ENCODE results near the gene ARHGEF28. TPM values are rescaled to one million over a fixed set of nuclear protein-coding genes. Genes with fewer than 3 reads are reported as not detected.

Gene ARHGEF28
- total RNA-seq, 6 experiments from 2014 or later: 3.0 to 14.9 (median 6.4) TPM

DNA sequence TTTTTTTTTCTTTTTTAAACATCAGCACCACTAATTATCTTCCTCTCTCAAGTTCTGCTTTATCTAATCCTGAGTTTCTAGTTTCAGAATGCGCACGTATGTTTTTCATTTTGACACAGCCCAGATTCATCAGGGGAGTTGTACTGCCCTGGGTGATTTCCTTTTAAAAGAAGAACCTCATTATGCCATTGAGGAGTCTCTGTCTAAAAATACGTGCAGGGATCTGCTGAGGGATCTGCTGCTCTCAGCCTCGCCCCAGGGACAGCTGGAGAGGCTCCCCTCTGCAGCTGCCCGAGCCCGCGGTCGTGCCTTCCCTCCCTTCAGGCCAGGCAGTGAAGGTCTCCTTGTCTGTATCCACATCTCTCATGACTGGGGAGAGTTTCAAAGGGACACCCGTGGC lies 273.1 kb downstream of the ARHGEF28 start:
- no peak for ATAC-seq
- H3K9me3 ChIP-seq: no peaks in the 10 kb centered on the region
- WGBS (ENCODE audit: insufficient coverage, low coverage, low lambda C conversion rate, missing lambda C conversion rate): 76% methylated on average over 3 of the region's 9 CpGs
- H3K27me3 ChIP-seq: no peaks in the 10 kb centered on the region
- peaks cover 0 to 20% (median 8%) of the 10 kb centered on the region in 4 donors for H3K4me1 ChIP-seq
- DNase-seq: no peak
- H3K4me3 ChIP-seq: no peak overlapping the region
- peaks cover 0 to 7% (median 0%) of the 10 kb centered on the region in 4 donors for H3K36me3 ChIP-seq
- intact Hi-C loops (cut with DNase I): no loop called here
- TF ChIP-seq, protein P1, sequence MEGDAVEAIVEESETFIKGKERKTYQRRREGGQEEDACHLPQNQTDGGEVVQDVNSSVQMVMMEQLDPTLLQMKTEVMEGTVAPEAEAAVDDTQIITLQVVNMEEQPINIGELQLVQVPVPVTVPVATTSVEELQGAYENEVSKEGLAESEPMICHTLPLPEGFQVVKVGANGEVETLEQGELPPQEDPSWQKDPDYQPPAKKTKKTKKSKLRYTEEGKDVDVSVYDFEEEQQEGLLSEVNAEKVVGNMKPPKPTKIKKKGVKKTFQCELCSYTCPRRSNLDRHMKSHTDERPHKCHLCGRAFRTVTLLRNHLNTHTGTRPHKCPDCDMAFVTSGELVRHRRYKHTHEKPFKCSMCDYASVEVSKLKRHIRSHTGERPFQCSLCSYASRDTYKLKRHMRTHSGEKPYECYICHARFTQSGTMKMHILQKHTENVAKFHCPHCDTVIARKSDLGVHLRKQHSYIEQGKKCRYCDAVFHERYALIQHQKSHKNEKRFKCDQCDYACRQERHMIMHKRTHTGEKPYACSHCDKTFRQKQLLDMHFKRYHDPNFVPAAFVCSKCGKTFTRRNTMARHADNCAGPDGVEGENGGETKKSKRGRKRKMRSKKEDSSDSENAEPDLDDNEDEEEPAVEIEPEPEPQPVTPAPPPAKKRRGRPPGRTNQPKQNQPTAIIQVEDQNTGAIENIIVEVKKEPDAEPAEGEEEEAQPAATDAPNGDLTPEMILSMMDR (IDR thresholded peaks at IDR 0.05): no peak
- TF ChIP-seq POLR2A (IDR thresholded peaks at IDR 0.05): no peak
- no peak overlapping the region for H3K27ac ChIP-seq

DNA sequence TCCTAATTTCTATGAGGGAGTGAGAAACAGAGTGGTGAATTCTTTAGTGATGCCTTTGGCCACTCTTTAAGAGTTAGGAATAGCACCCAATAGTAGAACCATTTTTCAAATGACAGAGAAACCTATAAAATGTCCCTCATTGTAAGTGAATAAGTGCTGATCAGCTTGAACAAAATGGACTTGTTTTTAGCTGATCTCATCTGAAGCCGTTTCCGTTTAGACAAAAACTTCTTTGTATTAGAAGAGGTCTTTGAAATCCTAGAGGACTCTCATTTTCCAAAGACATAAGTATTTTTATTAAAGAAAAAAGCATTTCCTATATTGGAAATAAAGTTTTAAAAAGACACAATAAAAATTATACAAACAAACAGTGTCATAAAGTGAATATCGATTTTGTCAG lies 273.9 kb downstream of the ARHGEF28 start:
- no peaks in the 10 kb centered on the region for H3K9me3 ChIP-seq
- no peaks in the 10 kb centered on the region for H3K27me3 ChIP-seq
- TF ChIP-seq, protein P1 (IDR thresholded peaks at IDR 0.05): no peak
- TF ChIP-seq POLR2A (IDR thresholded peaks at IDR 0.05): no peak
- WGBS (ENCODE audit: insufficient coverage, low coverage, low lambda C conversion rate, missing lambda C conversion rate): 92% methylated on average over 3 of the region's 3 CpGs
- intact Hi-C loops (cut with DNase I): loop anchor here (5.0 to 10.0 kb wide), 2 partner anchors 745 to 747 kb away; partner anchors contain the start of gene ENC1 (in 1 of the 2)
- no peak overlapping the region for H3K4me3 ChIP-seq
- DNase-seq (no peak), ATAC-seq (no peak)
- H3K4me1 ChIP-seq: peaks cover 0 to 20% (median 8%) of the 10 kb centered on the region in 4 donors
- H3K36me3 ChIP-seq: peaks cover 0 to 11% (median 0%) of the 10 kb centered on the region in 4 donors
- H3K27ac ChIP-seq: no peak overlapping the region

DNA sequence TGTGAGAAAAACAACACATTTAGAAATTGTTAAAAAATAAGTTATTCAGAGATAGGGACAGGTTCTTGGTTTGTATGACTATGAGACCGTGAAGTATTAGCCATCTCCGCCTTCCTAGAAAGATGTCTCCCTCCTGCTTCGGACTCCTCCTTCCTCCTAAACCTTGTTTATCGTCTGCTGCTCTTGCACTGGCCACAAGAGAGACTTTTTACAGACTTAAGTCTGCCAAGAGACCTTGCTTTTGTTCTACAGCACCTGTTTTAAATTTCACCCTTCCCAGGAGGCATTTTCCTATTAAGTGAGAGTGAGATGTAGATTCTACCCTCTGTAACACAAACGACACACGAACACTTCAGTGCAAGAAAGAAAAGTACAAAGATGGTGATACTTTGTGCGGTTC lies 274.6 kb downstream of the ARHGEF28 start:
- H3K27ac ChIP-seq: peak overlapping the region in 1 of 3 donors; percentile 52
- TF ChIP-seq POLR2A (IDR thresholded peaks at IDR 0.05): no peak
- TF ChIP-seq, protein P1 (IDR thresholded peaks at IDR 0.05): no peak
- intact Hi-C loops (cut with DNase I): loop anchor here (5.0 to 10.0 kb wide), 2 partner anchors 744 to 747 kb away; partner anchors contain the start of gene ENC1 (in 1 of the 2)
- no peak for DNase-seq
- no peak overlapping the region for H3K4me3 ChIP-seq
- peaks cover 0 to 20% (median 8%) of the 10 kb centered on the region in 4 donors for H3K4me1 ChIP-seq
- H3K36me3 ChIP-seq: peaks cover 0 to 11% (median 0%) of the 10 kb centered on the region in 4 donors
- no peak for ATAC-seq
- 94% methylated on average over 6 of the region's 7 CpGs for WGBS (ENCODE audit: insufficient coverage, low coverage, low lambda C conversion rate, missing lambda C conversion rate)
- no peaks in the 10 kb centered on the region for H3K9me3 ChIP-seq
- H3K27me3 ChIP-seq: no peaks in the 10 kb centered on the region

DNA sequence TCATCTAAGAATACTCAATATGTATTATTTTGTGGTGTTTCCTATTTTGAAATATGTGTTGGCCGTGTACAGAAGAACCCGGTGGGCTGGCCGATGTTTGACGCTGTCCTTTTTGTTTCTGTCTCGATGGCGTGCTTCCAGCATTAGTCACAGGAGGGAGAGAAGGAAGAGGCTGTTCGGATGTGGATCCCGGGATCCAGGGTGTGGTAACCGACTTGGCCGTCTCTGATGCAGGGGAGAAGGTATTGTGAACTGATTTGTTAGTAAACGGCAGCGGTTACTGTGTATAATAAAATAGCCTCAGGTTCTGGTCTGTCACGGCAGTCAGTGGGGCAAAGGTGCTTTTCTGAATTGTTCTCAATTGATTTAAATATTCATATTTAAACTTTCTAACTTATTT lies 275.0 kb downstream of the ARHGEF28 start:
- DNase-seq: no peak
- ATAC-seq: peak; percentile 45 to 71 (median 55)
- Histone ChIP-seq H3K4me3 (no peak overlapping the region), H3K27ac (peak overlapping the region in 2 of 3 donors; percentile 39 to 52), H3K36me3 (peaks cover 0 to 11% (median 0%) of the 10 kb centered on the region in 4 donors), H3K27me3 (no peaks in the 10 kb centered on the region), H3K9me3 (no peaks in the 10 kb centered on the region), H3K4me1 (peaks cover 0 to 20% (median 8%) of the 10 kb centered on the region in 4 donors)
- WGBS (ENCODE audit: insufficient coverage, low coverage, low lambda C conversion rate, missing lambda C conversion rate): 65% methylated on average over 11 of the region's 13 CpGs
- TF ChIP-seq, protein P1 (IDR thresholded peaks at IDR 0.05): no peak
- TF ChIP-seq POLR2A (IDR thresholded peaks at IDR 0.05): no peak
- intact Hi-C loops (cut with DNase I): loop anchor here (5.0 to 10.0 kb wide), 2 partner anchors 744 to 746 kb away; partner anchors contain the start of gene ENC1 (in 1 of the 2)

All from right lobe of liver (tissue), 6 donors.